ENCODE data around the gene TCEA2.

- TF ChIP-seq, protein P1, sequence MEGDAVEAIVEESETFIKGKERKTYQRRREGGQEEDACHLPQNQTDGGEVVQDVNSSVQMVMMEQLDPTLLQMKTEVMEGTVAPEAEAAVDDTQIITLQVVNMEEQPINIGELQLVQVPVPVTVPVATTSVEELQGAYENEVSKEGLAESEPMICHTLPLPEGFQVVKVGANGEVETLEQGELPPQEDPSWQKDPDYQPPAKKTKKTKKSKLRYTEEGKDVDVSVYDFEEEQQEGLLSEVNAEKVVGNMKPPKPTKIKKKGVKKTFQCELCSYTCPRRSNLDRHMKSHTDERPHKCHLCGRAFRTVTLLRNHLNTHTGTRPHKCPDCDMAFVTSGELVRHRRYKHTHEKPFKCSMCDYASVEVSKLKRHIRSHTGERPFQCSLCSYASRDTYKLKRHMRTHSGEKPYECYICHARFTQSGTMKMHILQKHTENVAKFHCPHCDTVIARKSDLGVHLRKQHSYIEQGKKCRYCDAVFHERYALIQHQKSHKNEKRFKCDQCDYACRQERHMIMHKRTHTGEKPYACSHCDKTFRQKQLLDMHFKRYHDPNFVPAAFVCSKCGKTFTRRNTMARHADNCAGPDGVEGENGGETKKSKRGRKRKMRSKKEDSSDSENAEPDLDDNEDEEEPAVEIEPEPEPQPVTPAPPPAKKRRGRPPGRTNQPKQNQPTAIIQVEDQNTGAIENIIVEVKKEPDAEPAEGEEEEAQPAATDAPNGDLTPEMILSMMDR (conservative IDR thresholded peaks at IDR 0.05; ENCODE audit: low read length): no peak
- no peak for TF ChIP-seq EZH2phosphoT487 (IDR thresholded peaks at IDR 0.05; ENCODE audit: borderline replicate concordance)
Observed at GRCh38 chr20:64015635-64016034, 47.4 kb upstream of the TCEA2 start.
